K562 (cell line): ENCODE data around the gene KLHDC10. TPM values are rescaled to one million over a fixed set of nuclear protein-coding genes. Genes with fewer than 3 reads are reported as not detected.

Source experiments
- DNMT1 ChIP-seq: fragments of 450-650 bp; IDR thresholded peaks from 2 replicates; pipeline ENCODE4 v1.6.1; 2016; ENCODE audit warnings: antibody characterized with exemption, mild to moderate bottlenecking
- HMG20B ChIP-seq: fragments of 250-450 bp; sonication (Bioruptor Pico); IDR thresholded peaks from 2 replicates; pipeline ENCODE4 v1.5.0; 2021; ENCODE audit warnings: mild to moderate bottlenecking
- JUND ChIP-seq, 2 experiments: IDR thresholded peaks; 2 replicates in 1 of 2; 3 replicates in 1 of 2; pipeline ENCODE4 v1.6.1; 2011; ENCODE audit warnings: borderline replicate concordance in 2 of 2, low read depth in 2 of 2, low read length in 2 of 2, improper control_type of control experiment in 1 of 2, missing biosample characterization in 1 of 2, missing genetic modification characterization in 1 of 2, missing genetic modification reagents in 1 of 2
- MYC ChIP-seq, 2 experiments: fragments of 250-450 bp in 1 of 2; sonication (Bioruptor Pico) in 1 of 2; IDR thresholded peaks; 2 replicates each; pipeline versions ENCODE4 v1.5.1 to v1.6.1; 2012 to 2021; ENCODE audit warnings: low read depth in 2 of 2, borderline replicate concordance in 1 of 2, improper control_type of control experiment in 1 of 2, low read length in 1 of 2, mild to moderate bottlenecking in 1 of 2, moderate library complexity in 1 of 2
- NFIX ChIP-seq: fragments of 250-450 bp; sonication (Bioruptor Pico); IDR thresholded peaks from 2 replicates; pipeline ENCODE4 v1.4.0; 2020; ENCODE audit warnings: low read depth, mild to moderate bottlenecking, moderate library complexity
- PPARD ChIP-seq: fragments of 250-450 bp; sonication (Bioruptor Pico); IDR thresholded peaks from 2 replicates; pipeline ENCODE4 v1.8.0; 2022; ENCODE audit warnings: inconsistent platforms, mild to moderate bottlenecking, moderate library complexity
- SETDB1 ChIP-seq: IDR thresholded peaks from one replicate; pipeline ENCODE4 v1.6.1; 2012; ENCODE audit warnings: low read length, control low read depth, inconsistent platforms
- STAT5A ChIP-seq: IDR thresholded peaks from 2 replicates; pipeline ENCODE4 v1.6.1; 2012; ENCODE audit warnings: low read length, inconsistent platforms, borderline replicate concordance
- TRIM24 ChIP-seq, 2 experiments: fragments of 450-650 bp; IDR thresholded peaks; 2 replicates each; pipeline ENCODE4 v1.6.1; 2016
- ZFP36 ChIP-seq: fragments of 150-350 bp; IDR thresholded peaks from 2 replicates; pipeline ENCODE4 v1.6.1; 2018; ENCODE audit warnings: low read length, low read depth; ENCODE audit not compliant: partially characterized antibody
- polyA plus RNA-seq, 8 experiments: library from polyadenylated mRNA; depleted of rRNA in 4 of 8; stranded (reverse) in 5 of 8; unstranded in 3 of 8; fragments of >200 nt; fragmentation: Nextera tagmentation in 2 of 8; fragmentation: Illumina TruSeq in 1 of 8; extraction: Ambion mirVana in 2 of 8; extraction: Trizol in 1 of 8; gene quantifications; 2 replicates each; pipeline versions ENCODE4 v1.2.1 to v1.2.3, GENCODE V29; 2011 to 2014; ENCODE audit warnings: inconsistent platforms in 1 of 8, missing spikeins in 1 of 8
- total RNA-seq, 7 experiments: library from RNA; depleted of rRNA in 6 of 7; stranded (reverse); fragments of >200 nt in 6 of 7; fragmentation: Illumina TruSeq in 2 of 7; extraction: Trizol in 2 of 7; gene quantifications; 2 replicates each; pipeline versions ENCODE4 v1.2.1 to v1.2.3, GENCODE V29; 2011 to 2021; ENCODE audit warnings: low replicate concordance in 1 of 7
- TF ChIP-seq, protein P1 (sequence below), 2 experiments: fragments of 150-350 bp in 1 of 2; IDR thresholded peaks; 2 replicates each; pipeline ENCODE4 v1.6.1; 2012 to 2016; ENCODE audit warnings: low read depth in 2 of 2, low read length in 2 of 2, mild to moderate bottlenecking in 1 of 2, moderate library complexity in 1 of 2
- TF ChIP-seq, protein P2 (sequence below), 2 experiments: fragments of 450-650 bp; IDR thresholded peaks; 2 replicates each; pipeline ENCODE4 v1.6.1; 2018; ENCODE audit warnings: mild to moderate bottlenecking in 2 of 2, low read depth in 1 of 2; ENCODE audit not compliant: partially characterized antibody in 2 of 2
- TF ChIP-seq, protein P3 (sequence below): sonication (generic); formaldehyde crosslinking; IDR thresholded peaks from 2 replicates; pipeline ENCODE4 v1.9.0; 2022; ENCODE audit warnings: mild to moderate bottlenecking, missing genetic modification reagents
- TF ChIP-seq, protein P4 (sequence below): sonication (generic); formaldehyde crosslinking; IDR thresholded peaks from 2 replicates; pipeline ENCODE4 v1.5.0; 2020; ENCODE audit warnings: missing genetic modification reagents
- TF ChIP-seq, protein P5 (sequence below): sonication (generic); IDR thresholded peaks from 2 replicates; pipeline ENCODE4 v1.6.1; 2016

The KLHDC10 gene
- total and polyA plus RNA-seq, 9 of the 15 experiments (the other 6 are each of a cell fraction or from before 2014, with no cell fraction given), result 9.8 to 80.5 (median 31.4) TPM

DNA sequence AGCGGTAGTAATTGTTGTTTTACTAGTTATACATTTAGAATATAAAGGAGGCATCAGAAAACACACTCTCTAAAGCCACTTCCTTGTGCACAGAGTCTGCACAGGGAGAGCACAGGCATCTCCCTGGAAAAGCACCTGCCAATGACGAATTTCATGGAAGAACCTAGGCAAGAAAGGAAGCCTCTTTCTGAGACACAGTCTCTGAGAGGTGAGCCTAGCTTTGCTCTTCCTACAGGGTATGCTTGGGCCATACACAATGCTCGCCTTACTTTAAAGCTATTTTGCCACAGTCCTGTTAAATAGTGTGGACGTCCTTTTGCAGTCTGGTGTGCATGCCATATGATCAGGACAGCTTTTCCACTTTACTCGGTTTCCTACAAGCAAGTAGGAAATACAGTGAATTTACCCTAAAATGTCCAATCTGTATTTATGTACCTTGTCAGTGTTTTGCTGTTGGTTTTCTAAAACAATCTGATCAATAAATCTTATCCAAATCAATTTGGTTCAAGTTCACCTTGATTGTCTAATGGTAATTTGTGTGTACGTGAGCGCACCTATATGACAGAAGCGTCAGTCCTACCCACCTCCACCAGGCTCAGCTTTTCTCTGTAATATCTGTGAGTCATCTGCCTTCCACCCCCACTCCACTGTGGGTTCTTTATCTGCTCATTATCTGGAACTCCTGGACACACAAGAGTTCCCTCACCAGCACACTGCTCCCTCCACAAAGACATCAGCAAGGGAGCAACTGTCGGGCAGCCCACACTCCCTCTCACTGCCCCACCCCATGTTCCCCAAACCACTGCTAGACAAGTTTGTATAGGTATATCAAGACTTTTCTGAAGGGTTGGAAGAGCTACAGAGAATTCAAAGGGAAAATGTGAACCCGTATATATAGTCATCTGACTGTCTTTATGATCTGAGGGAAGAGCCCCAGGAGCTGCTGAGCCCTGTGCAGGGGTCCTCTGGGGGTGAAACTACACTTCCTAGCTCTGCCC, 65.2 kb downstream of the KLHDC10 start (continued):
- TF ChIP-seq, protein P1, sequence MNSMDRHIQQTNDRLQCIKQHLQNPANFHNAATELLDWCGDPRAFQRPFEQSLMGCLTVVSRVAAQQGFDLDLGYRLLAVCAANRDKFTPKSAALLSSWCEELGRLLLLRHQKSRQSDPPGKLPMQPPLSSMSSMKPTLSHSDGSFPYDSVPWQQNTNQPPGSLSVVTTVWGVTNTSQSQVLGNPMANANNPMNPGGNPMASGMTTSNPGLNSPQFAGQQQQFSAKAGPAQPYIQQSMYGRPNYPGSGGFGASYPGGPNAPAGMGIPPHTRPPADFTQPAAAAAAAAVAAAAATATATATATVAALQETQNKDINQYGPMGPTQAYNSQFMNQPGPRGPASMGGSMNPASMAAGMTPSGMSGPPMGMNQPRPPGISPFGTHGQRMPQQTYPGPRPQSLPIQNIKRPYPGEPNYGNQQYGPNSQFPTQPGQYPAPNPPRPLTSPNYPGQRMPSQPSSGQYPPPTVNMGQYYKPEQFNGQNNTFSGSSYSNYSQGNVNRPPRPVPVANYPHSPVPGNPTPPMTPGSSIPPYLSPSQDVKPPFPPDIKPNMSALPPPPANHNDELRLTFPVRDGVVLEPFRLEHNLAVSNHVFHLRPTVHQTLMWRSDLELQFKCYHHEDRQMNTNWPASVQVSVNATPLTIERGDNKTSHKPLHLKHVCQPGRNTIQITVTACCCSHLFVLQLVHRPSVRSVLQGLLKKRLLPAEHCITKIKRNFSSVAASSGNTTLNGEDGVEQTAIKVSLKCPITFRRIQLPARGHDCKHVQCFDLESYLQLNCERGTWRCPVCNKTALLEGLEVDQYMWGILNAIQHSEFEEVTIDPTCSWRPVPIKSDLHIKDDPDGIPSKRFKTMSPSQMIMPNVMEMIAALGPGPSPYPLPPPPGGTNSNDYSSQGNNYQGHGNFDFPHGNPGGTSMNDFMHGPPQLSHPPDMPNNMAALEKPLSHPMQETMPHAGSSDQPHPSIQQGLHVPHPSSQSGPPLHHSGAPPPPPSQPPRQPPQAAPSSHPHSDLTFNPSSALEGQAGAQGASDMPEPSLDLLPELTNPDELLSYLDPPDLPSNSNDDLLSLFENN (IDR thresholded peaks at IDR 0.05; ENCODE audit: low read depth in 2 of 2, low read length in 2 of 2), result peak in 1 of 2 experiments; percentile 84; a peak in 2 of 4 replicates
- TF ChIP-seq NFIX (CRISPR knock-in tag) (no peak), SETDB1 (peak; percentile 82), MYC (IDR thresholded peaks at IDR 0.05; ENCODE audit: low read depth, low read length) (peak; percentile 90), MYC (CRISPR knock-in tag; IDR thresholded peaks at IDR 0.05; ENCODE audit: borderline replicate concordance, low read depth) (no peak), TRIM24 (IDR thresholded peaks at IDR 0.05) (peak; percentile 84 to 94), JUND (IDR thresholded peaks at IDR 0.05; ENCODE audit: borderline replicate concordance, low read depth, low read length) (peak; percentile 100), JUND (tag; IDR thresholded peaks at IDR 0.05; ENCODE audit: borderline replicate concordance, low read depth, low read length) (peak; percentile 98; the same call in 2 of the 3 replicates), ZFP36 (no peak), STAT5A (peak; percentile 85), DNMT1 (no peak), HMG20B (no peak), PPARD (CRISPR knock-in tag) (no peak)
- TF ChIP-seq, protein P2, sequence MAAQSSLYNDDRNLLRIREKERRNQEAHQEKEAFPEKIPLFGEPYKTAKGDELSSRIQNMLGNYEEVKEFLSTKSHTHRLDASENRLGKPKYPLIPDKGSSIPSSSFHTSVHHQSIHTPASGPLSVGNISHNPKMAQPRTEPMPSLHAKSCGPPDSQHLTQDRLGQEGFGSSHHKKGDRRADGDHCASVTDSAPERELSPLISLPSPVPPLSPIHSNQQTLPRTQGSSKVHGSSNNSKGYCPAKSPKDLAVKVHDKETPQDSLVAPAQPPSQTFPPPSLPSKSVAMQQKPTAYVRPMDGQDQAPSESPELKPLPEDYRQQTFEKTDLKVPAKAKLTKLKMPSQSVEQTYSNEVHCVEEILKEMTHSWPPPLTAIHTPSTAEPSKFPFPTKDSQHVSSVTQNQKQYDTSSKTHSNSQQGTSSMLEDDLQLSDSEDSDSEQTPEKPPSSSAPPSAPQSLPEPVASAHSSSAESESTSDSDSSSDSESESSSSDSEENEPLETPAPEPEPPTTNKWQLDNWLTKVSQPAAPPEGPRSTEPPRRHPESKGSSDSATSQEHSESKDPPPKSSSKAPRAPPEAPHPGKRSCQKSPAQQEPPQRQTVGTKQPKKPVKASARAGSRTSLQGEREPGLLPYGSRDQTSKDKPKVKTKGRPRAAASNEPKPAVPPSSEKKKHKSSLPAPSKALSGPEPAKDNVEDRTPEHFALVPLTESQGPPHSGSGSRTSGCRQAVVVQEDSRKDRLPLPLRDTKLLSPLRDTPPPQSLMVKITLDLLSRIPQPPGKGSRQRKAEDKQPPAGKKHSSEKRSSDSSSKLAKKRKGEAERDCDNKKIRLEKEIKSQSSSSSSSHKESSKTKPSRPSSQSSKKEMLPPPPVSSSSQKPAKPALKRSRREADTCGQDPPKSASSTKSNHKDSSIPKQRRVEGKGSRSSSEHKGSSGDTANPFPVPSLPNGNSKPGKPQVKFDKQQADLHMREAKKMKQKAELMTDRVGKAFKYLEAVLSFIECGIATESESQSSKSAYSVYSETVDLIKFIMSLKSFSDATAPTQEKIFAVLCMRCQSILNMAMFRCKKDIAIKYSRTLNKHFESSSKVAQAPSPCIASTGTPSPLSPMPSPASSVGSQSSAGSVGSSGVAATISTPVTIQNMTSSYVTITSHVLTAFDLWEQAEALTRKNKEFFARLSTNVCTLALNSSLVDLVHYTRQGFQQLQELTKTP (IDR thresholded peaks at IDR 0.05; ENCODE audit: low read depth in 1 of 2, partially characterized antibody in 2 of 2), result peak in 1 of 2 experiments; percentile 45
- TF ChIP-seq, protein P3, sequence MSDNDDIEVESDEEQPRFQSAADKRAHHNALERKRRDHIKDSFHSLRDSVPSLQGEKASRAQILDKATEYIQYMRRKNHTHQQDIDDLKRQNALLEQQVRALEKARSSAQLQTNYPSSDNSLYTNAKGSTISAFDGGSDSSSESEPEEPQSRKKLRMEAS (CRISPR knock-in tag), result peak; percentile 41; the same call in 1 of the 2 replicates
- TF ChIP-seq, protein P4, sequence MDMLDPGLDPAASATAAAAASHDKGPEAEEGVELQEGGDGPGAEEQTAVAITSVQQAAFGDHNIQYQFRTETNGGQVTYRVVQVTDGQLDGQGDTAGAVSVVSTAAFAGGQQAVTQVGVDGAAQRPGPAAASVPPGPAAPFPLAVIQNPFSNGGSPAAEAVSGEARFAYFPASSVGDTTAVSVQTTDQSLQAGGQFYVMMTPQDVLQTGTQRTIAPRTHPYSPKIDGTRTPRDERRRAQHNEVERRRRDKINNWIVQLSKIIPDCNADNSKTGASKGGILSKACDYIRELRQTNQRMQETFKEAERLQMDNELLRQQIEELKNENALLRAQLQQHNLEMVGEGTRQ (CRISPR knock-in tag), result no peak
- TF ChIP-seq, protein P5, sequence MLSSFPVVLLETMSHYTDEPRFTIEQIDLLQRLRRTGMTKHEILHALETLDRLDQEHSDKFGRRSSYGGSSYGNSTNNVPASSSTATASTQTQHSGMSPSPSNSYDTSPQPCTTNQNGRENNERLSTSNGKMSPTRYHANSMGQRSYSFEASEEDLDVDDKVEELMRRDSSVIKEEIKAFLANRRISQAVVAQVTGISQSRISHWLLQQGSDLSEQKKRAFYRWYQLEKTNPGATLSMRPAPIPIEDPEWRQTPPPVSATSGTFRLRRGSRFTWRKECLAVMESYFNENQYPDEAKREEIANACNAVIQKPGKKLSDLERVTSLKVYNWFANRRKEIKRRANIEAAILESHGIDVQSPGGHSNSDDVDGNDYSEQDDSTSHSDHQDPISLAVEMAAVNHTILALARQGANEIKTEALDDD, result peak; percentile 83
